ENCODE data around the gene LRFN4.

GRCh38 chr11:66849501-66850234 lies 7.2 kb upstream of the LRFN4 start:
- TF ChIP-seq, protein P1, sequence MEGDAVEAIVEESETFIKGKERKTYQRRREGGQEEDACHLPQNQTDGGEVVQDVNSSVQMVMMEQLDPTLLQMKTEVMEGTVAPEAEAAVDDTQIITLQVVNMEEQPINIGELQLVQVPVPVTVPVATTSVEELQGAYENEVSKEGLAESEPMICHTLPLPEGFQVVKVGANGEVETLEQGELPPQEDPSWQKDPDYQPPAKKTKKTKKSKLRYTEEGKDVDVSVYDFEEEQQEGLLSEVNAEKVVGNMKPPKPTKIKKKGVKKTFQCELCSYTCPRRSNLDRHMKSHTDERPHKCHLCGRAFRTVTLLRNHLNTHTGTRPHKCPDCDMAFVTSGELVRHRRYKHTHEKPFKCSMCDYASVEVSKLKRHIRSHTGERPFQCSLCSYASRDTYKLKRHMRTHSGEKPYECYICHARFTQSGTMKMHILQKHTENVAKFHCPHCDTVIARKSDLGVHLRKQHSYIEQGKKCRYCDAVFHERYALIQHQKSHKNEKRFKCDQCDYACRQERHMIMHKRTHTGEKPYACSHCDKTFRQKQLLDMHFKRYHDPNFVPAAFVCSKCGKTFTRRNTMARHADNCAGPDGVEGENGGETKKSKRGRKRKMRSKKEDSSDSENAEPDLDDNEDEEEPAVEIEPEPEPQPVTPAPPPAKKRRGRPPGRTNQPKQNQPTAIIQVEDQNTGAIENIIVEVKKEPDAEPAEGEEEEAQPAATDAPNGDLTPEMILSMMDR (IDR thresholded peaks at IDR 0.05) = no peak
- no peak for TF ChIP-seq POLR2A (IDR thresholded peaks at IDR 0.05)
